CD4-positive, alpha-beta T cell treated with Interleukin-15 for 1 hour (primary cell): ENCODE results near the gene EZH1.
A peak's percentile ranks its signal among the peaks of the same experiment; 100 is the strongest.

Source experiments
- DNase-seq: peaks from one replicate; pipeline ENCODE4 v3.0.0-alpha.2; 2020

Gene EZH1

DNA sequence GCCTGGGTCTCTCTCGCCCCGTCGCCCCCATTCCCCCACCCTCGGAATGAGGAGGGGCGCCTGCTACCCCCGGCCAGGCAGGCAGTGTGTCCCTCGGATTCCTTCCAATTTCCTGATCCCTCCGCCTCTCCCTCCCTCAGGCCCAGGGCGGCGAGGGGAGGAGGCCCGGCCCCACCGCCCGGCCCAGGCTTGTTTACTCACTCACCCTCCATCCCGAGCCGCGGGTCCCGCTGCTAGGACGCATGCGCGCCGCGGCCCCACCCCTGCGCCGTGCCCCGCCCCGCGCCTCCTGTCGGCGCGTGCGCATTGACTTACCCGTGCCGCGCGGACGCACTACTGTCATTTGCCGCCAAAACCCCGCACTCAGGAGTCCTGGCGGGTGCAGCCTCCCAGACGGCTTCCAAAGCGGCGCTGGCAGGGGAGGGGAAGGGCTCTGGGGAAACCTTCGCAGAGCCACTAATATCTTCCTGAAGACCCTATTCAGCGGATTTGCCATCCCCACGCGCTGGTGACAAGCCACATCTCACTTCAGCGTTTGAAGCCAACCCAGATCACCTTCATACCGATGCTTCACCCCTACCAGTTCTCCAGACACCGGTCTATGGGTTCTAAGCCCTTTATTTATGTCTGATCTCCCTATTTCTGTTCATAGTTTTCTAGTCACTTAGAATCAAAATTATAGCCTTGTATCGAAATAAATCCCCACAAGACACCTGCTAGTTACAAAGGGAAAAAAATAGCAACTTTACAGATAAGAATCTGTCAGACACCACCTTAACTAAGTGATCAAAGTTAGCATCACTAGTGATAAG lies at the start of gene EZH1:
Gene EZH1 (minus strand): TSS at position 235 of the 812 bp plus-strand sequence. CDS start 16,099 bp downstream, outside the sequence.
- peak; percentile 93 for DNase-seq

DNA sequence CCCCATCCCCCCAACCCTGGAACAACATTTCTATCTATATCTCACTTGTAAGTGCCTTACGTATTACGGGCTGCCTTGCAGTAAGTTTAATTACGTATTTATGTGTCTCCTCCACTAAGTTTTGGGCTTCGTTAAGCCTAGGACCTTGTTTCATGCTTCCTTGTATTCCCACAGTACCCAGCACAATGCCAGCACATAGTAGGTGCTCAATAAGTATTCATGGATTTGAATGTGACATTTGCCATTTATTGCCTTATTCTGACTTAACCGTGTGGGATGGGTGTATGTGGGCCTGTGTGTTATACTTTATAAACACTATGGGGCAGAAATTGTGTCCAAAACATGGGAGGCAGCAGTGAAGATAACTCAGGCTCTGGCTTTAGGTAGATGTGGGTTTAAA lies 47.7 kb upstream of the EZH1 start:
- DNase-seq = no peak

DNA sequence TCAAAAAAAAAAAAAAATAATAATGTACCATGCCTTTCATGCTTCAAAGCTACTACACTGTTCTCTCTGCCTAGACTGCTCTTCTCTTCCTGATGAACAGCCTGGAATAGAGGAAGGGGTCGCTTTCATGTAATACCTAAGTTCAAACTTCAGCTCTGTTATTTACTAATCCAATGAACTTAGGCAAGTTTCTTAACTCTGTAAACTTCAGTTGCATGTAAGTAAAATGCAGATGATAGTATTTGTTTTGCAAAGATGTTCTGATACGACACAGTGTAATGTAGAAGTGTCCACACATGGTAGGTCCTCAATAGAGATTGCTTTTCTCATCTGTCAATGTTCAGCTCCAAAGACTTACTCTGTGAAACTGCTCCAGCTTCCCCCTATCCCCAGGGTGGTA lies 47.1 kb upstream of the EZH1 start:
- no peak for DNase-seq

DNA sequence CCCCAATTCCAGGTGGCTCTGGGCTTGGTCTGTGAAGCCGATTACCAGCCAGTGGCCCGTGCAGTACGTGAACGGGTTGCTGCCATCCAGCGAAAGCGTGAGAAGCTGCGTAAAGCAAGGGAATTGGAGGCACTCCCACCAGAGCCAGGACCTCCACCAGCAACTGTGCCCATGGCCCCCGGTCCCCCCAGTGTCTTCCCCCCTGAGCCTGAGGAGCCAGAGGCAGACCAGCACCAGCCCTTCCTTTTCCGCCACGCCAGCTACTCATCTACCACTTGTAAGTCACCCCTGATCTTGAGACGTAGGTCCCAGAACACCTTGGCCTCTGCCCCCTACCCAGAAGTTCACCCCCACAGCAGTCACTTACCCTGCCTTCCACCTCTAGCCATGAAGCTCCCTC lies 42.4 kb upstream of the EZH1 start:
- no peak for DNase-seq

DNA sequence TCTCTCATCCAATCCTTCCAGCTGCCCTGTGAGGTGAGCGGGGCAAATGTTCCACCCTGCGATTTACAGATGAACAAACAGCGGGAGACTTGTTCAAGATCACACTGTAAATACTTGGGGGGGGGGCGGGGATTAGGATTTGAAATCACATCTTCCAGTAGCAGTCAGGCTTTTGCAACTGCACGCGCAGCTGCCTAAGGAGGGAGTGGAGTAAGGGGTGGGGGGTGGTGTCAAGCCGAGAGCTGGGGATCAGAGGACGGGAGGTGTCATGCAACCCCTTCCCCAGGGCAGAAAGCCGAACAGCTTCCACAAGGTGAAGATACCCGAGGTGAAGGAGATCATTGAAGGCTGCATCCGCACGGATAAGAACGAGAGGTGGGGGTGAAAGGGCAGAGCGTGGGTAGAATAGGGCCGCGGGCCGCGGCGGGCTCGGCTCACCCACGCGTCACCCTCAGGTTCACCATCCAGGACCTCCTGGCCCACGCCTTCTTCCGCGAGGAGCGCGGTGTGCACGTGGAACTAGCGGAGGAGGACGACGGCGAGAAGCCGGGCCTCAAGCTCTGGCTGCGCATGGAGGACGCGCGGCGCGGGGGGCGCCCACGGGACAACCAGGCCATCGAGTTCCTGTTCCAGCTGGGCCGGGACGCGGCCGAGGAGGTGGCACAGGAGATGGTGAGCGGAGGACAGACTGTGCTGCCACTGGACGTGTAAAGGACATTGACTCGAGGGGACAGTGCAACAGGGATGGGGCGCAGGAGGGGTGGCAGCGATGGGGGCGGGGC lies 40.2 kb upstream of the EZH1 start:
- DNase-seq = no peak

DNA sequence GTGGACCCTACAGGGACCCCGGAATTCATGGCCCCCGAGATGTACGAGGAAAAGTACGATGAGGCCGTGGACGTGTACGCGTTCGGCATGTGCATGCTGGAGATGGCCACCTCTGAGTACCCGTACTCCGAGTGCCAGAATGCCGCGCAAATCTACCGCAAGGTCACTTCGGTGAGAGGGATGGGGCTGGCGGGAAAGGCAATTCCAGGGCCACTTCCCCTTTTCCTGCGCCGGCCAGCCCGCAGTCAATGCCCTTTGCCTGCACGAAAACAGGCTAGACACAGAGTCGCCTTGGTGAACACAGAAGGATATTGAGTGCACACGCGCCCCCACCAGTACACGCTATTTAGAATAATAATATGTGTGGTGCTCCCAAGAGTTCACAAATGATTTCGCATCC lies 39.6 kb upstream of the EZH1 start:
- DNase-seq = no peak

DNA sequence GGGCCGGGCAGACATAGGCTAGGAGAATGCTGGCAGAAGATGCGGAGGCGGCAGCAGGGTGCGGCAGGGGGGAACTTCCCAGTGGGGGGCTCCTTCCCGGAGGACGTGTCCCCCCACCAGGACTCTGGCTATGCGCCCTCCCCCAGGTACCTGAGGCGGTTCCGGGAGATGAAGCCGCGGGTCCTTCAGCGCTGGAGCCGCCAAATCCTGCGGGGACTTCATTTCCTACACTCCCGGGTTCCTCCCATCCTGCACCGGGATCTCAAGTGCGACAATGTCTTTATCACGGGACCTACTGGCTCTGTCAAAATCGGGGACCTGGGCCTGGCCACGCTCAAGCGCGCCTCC lies 38.9 kb upstream of the EZH1 start:
- no peak for DNase-seq

DNA sequence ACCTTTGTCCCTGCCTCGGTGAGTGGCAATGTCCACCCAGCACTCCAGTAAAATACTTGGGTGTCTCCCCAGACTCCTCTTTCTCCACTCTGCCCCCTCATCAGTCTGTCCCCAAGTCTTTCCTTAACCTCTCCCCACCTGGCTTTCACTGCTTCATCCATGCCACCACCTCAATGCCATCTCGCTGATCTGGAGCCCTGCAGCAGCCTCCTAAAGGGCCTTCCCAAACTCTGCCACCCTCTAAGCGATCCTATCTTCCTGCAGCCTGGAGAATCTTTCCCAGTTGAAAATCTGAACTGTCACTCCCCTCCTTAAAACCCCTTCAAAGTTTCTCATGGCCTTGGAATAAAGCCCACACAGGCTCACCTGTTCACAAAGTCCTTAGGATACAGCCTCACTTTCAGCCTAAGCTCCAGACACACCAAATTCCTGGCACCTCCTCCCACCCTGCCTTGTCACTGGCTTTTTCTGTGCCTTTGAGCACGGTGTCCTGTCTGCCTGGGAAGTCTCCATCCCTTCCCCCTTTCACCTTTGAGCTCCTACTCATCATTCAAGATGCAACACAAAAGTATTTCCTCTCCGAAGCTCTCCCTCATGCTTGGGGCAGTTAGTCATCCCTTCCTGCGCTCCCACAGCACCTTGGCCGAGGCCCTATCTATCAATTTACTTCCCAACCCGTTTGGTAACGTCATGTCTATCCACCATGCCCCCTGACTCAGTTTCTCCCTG lies 38.4 kb upstream of the EZH1 start:
- no peak for DNase-seq

DNA sequence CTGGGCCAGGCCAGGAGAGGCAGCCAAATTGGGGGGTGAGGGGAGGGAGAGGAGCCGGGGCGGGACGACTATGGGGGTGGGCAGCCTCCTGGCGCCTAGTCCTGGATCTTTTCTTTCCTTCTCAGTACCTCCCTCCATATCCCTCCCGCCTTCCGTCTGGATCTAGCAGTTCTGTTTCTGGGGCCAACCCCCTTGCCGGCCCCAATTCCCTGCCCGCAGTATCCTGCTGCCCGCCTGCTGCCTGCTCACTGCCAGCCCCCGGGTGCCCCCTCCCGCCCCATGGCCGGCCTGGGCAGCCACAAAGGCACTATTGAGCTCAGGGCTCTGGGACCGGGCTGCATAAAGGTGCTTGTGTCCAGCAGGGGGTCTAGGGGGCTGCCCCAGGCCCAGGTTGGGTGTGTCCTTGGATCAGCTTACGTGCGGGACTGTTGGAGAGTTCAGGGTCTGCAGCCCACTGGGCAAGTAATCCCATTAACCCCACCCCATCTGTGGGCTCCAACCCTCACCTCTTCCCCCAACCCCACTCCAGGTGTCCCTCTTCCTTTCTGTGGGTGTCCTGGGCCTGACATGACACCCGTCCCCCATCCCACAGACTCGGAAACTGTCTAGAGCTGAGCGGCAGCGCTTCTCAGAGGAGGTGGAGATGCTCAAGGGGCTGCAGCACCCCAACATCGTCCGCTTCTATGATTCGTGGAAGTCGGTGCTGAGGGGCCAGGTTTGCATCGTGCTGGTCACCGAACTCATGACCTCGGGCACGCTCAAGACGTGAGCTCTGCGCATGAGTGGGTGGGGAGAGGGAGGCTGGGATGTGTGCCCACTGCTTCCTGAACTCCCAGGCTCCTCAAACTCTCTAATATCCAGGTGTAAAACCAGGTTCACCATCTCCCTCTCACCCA lies 37.6 kb upstream of the EZH1 start:
- DNase-seq = no peak

DNA sequence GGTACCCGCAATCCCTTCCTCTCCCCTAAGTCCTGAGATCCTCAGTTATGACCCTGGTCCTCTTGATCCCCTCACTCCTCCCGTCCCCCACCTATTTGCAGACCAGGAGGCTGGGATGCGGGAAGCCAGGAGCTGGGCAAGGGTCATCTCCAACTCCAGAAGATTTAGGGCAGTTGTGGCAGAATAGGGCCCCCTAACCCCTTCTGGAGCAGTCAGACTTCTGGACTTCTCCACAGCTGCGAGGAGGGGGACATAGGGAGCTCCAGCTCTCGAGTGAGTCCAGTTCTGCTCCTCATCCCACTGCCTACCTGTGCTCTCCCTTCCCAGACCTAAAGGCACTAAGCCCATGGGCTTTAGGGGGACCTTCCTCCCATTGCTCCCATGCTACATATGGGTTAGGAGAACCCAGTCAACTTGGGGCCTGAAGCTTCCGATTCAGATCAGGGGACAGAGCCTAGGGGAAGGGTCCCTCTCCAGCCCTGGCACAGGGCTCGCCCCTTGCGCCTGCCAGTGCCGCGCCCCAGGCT lies 36.9 kb upstream of the EZH1 start:
- no peak for DNase-seq

DNA sequence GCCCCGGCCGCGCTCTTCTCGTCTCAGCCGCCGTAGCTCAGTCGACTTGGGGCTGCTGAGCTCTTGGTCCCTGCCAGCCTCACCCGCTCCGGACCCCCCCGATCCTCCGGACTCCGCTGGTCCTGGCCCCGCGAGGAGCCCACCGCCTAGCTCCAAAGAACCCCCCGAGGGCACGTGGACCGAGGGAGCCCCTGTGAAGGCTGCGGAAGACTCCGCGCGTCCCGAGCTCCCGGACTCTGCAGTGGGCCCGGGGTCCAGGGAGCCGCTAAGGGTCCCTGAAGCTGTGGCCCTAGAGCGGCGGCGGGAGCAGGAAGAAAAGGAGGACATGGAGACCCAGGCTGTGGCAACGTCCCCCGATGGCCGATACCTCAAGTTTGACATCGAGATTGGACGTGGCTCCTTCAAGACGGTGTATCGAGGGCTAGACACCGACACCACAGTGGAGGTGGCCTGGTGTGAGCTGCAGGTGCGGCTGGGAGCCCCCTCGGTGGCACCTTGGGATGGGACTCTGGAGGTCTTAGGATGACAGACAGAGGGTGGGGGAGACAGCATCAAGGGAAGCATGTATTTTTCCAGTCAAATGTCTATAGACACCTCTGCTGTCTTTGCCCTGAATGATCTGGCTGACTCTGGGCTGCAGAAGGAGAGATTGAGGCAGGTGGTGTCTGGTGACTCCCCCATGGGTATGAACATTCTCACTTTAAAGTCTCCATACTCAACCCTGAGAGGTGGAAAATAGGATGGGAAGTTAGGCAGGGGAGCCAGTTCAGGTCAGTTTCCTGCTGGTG lies 36.2 kb upstream of the EZH1 start:
- DNase-seq = no peak

DNA sequence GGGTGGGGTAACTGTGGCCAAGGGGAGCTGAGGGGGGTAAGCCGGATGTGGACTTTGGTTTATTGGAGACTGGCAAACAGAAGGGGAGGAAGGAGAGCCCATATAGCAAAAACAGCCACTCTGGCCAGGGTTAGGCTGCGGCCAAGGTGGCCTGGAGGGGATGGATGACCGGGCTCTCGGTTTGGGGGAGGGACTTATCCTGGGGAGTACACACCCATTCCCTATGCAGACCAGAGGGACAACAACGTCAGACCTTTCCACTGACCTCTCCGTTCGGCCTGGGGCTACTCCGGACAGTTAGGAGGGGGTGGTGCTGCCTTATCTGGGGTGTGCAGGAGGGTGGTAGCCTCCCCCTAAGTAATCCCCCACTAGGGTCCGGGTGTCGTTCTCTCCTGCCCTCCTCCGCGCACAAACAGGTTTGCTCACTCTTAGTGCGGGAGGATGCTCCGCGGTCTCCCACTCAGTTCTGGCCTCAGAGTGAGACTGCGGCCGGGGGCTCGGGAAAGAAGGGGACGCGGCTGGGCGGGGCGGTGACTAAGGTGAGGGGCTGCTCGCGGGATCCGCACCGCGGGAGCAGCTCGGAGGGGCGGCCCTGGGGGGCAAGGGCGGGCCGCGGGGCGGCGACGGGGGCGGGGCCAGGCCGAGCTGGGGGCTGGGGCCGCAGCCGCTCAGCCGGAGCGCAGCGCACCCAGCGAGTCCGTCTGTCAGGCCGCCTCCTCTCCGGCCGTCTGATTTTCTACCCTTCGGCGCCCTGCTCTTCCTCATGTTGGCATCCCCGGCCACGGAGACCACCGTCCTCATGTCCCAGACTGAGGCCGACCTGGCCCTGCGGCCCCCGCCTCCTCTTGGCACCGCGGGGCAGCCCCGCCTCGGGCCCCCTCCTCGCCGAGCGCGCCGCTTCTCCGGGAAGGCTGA lies 35.4 kb upstream of the EZH1 start, which contains the start of gene WNK4:
Gene WNK4 (plus strand): TSS at position 675 of the 915 bp plus-strand sequence. CDS start 89 bp downstream, at position 764.
- DNase-seq = no peak

DNA sequence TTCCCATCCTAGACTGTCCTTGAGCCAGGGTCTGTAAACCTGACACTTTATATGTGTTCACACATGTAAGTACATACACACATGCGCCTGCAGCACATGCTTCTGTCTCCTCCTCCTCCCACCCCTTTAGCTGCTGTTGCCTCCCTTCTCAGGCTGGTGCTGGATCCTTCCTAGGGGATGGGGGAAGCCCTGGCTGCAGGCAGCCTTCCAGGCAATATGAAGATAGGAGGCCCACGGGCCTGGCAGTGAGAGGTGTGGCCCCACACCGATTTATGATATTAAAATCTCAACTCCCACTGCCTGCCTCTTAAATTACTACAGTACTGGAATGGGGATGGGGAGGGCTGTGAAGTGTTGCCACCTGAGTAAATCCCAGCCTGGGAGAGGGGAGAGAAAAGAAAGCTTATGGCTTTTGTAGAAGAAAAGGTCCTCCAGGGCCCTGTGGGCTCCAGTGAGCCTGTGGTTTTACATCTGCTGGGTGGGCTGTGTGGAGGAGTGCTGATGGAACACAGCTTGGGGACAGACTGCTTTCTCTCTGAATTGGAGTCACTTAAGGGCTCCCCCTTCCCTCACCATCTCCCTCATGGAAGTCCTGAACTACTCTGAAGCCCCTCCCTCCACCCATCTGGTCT lies 34.6 kb upstream of the EZH1 start:
- no peak for DNase-seq

DNA sequence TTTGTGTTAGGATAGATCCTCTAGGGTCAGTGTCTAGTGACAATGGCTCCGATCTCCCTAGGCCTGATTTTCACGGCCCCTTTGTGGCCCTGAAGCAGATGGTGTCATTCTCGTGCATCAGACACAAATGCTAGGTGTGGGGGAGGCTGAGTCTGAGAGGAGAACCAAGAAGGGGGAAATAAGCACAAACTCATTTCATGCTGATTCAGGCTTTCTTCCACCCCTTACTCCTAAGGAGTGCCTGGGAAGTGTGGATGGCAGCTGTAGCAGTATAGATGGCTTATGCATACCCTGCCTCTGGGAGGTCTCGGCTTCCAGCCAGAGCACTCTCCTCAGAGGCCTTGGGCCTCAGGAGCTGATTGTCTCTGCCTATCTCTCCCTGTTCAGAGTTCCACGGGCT lies 33.7 kb upstream of the EZH1 start:
- no peak for DNase-seq

DNA sequence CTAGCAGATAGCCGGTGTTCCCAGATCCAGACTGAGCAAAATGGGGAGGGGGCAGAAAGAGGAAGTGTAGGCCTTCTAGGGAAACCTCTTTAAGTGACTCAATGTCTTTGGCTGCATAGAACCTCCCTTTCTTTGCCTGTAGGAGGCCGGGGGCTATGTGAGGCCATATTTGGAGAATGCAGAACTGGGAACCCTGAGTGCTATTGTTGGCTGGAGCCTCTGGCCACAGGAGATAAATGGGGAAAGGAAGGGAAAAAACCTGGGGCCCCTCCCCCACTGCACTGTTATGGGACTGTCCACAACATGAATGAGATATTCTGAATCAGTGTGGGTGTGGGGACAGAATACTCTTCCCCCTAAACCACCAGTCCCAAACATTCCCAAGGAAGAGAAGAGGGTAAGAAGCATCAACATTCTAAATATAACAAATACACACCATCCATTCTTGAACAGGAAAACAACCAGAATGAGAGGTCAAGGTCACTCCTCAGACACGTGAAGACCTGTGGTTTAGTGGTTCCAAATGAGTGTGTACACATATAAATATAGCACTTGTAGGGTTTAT lies 30.8 kb upstream of the EZH1 start:
- DNase-seq = no peak

DNA sequence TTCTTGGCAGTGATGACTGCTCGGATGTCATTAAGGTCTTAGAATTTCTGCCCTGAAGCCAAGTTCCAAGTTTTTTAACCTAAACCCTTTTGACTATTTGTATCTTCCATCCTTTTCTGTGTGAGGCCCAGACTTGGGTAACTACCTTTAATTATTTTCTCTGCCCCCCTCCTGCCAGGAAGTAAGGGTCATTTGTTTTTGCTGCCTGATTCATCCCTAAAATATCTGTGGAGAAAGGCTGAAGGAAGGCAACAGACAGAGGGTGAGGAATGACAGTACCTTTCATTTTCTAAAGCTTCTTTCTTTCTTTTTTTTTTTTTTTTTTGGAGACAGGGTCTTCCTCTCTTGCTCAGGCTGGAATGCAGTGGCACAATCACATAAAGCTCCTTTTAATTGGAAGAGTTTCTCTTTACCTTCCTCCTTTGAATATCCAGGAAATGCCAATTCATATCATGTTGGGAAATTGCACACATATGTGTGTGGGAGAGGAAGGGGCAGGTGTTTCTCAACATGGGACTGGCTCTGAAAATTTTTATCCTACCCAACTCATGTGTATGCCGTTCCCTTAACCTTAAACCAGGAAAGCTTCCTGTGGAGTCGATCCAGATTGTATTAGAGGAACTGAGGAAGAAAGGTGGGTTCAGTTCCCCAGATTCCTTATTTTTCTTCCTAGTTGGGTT lies 29.4 kb upstream of the EZH1 start:
- no peak for DNase-seq

DNA sequence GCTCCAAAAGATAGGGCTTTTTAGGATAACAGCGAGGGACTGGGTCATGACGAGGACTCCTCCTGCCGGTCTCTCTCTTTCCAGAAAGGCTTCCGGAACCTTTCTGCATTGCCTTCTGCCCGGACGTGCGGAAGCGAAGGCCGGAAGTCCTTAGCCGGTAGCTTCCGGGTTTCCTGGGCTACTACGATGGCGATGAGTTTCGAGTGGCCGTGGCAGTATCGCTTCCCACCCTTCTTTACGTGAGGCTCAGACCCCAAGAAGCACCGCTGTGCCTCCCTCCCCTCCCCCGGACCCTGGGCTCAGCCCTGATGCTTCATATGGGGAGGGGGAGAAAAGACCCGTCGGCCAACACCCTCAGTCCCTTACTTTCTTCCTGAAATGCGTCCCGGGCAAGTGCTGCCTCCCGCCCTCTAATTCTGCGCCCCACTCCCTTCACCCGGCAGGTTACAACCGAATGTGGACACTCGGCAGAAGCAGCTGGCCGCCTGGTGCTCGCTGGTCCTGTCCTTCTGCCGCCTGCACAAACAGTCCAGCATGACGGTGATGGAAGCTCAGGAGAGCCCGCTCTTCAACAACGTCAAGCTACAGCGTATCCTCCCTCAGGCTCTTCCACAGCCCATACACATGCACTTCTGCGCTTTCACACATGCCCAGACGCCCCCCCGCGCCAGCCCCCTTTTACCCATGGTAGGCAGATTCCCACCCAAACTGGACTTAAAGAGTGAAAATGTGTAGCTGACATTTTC lies 28.6 kb upstream of the EZH1 start, which contains the start of gene VPS25:
Gene VPS25 (plus strand): TSS at position 160 of the 746 bp plus-strand sequence. CDS start 27 bp downstream, at position 187.
- DNase-seq = peak; percentile 78

DNA sequence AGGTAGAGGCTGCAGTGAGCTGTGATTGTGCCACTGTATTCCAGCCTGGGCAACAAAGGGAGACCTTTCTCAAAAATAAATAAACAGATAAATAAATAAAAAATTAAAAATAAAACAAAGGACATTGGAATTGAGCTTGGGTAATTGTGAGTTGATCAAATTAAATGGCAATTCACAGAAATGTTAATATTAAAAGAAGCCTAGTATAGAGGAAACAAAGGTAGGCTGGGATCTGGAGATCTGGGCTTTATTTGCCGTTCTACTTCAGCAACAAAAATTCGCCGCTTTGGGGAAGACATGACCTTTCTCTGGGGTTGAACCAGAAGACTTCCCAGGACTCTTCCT lies 28.1 kb upstream of the EZH1 start:
- no peak for DNase-seq
